CD4-positive, alpha-beta memory T cell (primary cell): ENCODE measurements around the gene AFG1L. TPM values are rescaled to one million over a fixed set of nuclear protein-coding genes. Genes with fewer than 3 reads are reported as not detected.

Experiments
- CTCF ChIA-PET: fragments of 350-600 bp; sonication (Branson Sonifier 250); formaldehyde crosslinking; loops from one replicate; lab custom pipeline; 2021; ENCODE audit warnings: inconsistent platforms; ENCODE audit not compliant: partially characterized antibody; lab: Charles Lee
- POLR2A ChIA-PET: fragments of 350-600 bp; sonication (Branson Sonifier 250); formaldehyde crosslinking; loops from one replicate; lab custom pipeline; 2021; ENCODE audit not compliant: partially characterized antibody; lab: Charles Lee
- DNase-seq, 5 donors: peaks; one replicate each; pipeline versions ENCODE4 v3.0.0 to v3.0.0-alpha.2; 2020 to 2022; ENCODE audit warnings: mixed read lengths in 1 of 5
- H3K27ac ChIP-seq: one replicate; pipeline ENCODE4 v1.7.0; 2013; ENCODE audit warnings: low read depth, low read length
- H3K27me3 ChIP-seq: 2 replicates; pipeline ENCODE4 v1.7.0; 2013; ENCODE audit warnings: mild to moderate bottlenecking, low read length, moderate library complexity; ENCODE audit not compliant: insufficient read depth
- H3K36me3 ChIP-seq: 2 replicates; pipeline ENCODE4 v1.7.0; 2013; ENCODE audit warnings: mild to moderate bottlenecking, low read length, moderate library complexity; ENCODE audit not compliant: insufficient read depth
- H3K4me1 ChIP-seq: 2 replicates; pipeline ENCODE4 v1.7.0; 2013; ENCODE audit warnings: mild to moderate bottlenecking, low read length, moderate library complexity; ENCODE audit not compliant: insufficient read depth
- H3K4me3 ChIP-seq, 2 donors: one replicate each; pipeline ENCODE4 v1.7.0; 2013; ENCODE audit warnings: low read length in 2 of 2, mild to moderate bottlenecking in 1 of 2
- H3K9me3 ChIP-seq, 2 donors: one replicate each; pipeline ENCODE4 v1.7.0; 2013; ENCODE audit warnings: low read length in 2 of 2, control low read depth in 1 of 2; ENCODE audit not compliant: control insufficient read depth in 1 of 2
- H3K27ac Mint-ChIP-seq, 7 donors: one replicate each; pipeline ENCODE4 v1.8.0; 2020 to 2021; ENCODE audit warnings: mixed read lengths in 7 of 7, mild to moderate bottlenecking in 6 of 7, inconsistent platforms in 3 of 7, moderate library complexity in 3 of 7
- H3K27me3 Mint-ChIP-seq, 2 donors: one replicate each; pipeline ENCODE4 v1.8.0; 2020 to 2021; ENCODE audit warnings: mixed read lengths in 2 of 2
- H3K36me3 Mint-ChIP-seq, 2 donors: one replicate each; pipeline ENCODE4 v1.8.0; 2020 to 2021; ENCODE audit warnings: mixed read lengths in 2 of 2, inconsistent platforms in 1 of 2, mild to moderate bottlenecking in 1 of 2
- H3K4me1 Mint-ChIP-seq, 4 donors: one replicate each; pipeline ENCODE4 v1.8.0; 2020 to 2021; ENCODE audit warnings: mixed read lengths in 4 of 4, mild to moderate bottlenecking in 1 of 4
- H3K4me3 Mint-ChIP-seq, 8 donors: one replicate each; pipeline ENCODE4 v1.8.0; 2020 to 2021; ENCODE audit warnings: mixed read lengths in 8 of 8, mild to moderate bottlenecking in 7 of 8, moderate library complexity in 6 of 8, inconsistent platforms in 3 of 8
- H3K9me3 Mint-ChIP-seq, 8 donors: one replicate each; pipeline ENCODE4 v1.8.0; 2020 to 2021; ENCODE audit warnings: mixed read lengths in 8 of 8, mild to moderate bottlenecking in 5 of 8, inconsistent platforms in 3 of 8, moderate library complexity in 1 of 8
- intact Hi-C: fragments of 100-400 bp; cut with micrococcal nuclease; formaldehyde crosslinking; loops from one replicate; pipeline ENCODE4 v1.15.1; 2023
- polyA plus RNA-seq, 2 donors: library from polyadenylated mRNA; unstranded; fragments of 300-500 nt; fragmentation: Illumina TruSeq; gene quantifications; one replicate each; pipeline ENCODE4 v1.2.3, GENCODE V29; 2021
- total RNA-seq, 2 experiments: library from RNA; stranded (reverse); gene quantifications; one replicate each; pipeline ENCODE4 v1.2.3, GENCODE V29; 2021

The AFG1L gene
- total and polyA plus RNA-seq, 4 experiments from 2014 or later, result 1.5 to 6.6 (median 4.5) TPM

DNA sequence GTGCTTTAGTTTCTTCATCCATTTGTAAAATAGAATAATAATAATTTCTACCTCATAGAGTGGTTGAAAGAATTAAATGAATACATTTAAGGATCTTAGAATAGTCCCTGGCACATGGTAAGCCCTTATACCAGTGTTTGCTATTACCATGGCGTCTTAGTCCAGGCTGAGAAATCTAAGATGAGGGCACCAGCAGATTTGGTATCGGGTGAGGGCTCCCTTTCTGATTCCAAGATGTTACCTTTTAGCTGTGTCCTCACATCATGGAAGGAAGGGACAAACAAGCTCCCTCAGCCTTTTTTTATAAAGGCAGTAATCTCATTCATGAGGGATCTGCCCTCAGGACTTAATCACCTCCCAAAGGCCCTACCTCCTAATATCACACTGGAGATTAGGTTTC is 141.9 kb downstream of the AFG1L start:
- POLR2A ChIA-PET, result no interaction called here
- no peaks in the 10 kb centered on the region for H3K27me3 Mint-ChIP-seq
- Histone ChIP-seq H3K4me3 (no peak overlapping the region), H3K36me3 (no peaks in the 10 kb centered on the region), H3K27ac (no peak overlapping the region), H3K9me3 (no peaks in the 10 kb centered on the region), H3K4me1 (peaks cover 3% of the 10 kb centered on the region), H3K27me3 (no peaks in the 10 kb centered on the region)
- peaks cover 0 to 5% (median 3%) of the 10 kb centered on the region in 4 donors for H3K4me1 Mint-ChIP-seq
- peaks cover 0 to 4% (median 0%) of the 10 kb centered on the region in 8 donors for H3K9me3 Mint-ChIP-seq
- peaks cover 0 to 12% of the 10 kb centered on the region in 2 donors for H3K36me3 Mint-ChIP-seq
- CTCF ChIA-PET, result no interaction called here
- no peak for DNase-seq
- no peak overlapping the region for H3K4me3 Mint-ChIP-seq
- intact Hi-C loops, result no loop called here
- no peak overlapping the region for H3K27ac Mint-ChIP-seq

DNA sequence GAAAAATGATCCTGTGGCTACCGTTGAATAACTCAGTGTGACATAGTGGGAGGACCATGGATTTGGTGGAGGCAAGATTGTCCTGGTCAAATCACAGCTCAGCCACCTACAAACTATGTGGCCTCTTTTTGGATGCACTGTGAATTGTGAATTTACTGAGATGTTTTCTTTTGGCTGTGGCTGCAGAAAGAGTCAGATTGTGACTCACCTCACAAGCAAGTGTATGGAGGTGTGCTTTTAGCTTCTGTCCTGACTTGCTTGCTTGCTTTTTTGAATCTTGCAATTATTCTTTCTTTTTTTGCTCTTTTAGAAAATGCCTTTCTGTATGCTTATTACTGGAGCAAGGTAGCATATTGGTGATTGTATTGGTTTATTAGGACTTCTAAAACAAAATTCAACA is 143.0 kb downstream of the AFG1L start:
- POLR2A ChIA-PET, result no interaction called here
- no peak overlapping the region for H3K4me3 ChIP-seq
- H3K9me3 ChIP-seq, result no peaks in the 10 kb centered on the region
- no peak overlapping the region for H3K27ac ChIP-seq
- Mint-ChIP-seq H3K27me3 (no peaks in the 10 kb centered on the region), H3K27ac (no peak overlapping the region), H3K36me3 (peaks cover 0 to 5% of the 10 kb centered on the region in 2 donors), H3K4me1 (peaks cover 0 to 2% (median 1%) of the 10 kb centered on the region in 4 donors), H3K9me3 (peaks cover 0 to 4% (median 0%) of the 10 kb centered on the region in 8 donors), H3K4me3 (no peak overlapping the region)
- peaks cover 1% of the 10 kb centered on the region for H3K4me1 ChIP-seq
- H3K36me3 ChIP-seq, result no peaks in the 10 kb centered on the region
- CTCF ChIA-PET, result no interaction called here
- intact Hi-C loops, result no loop called here
- no peaks in the 10 kb centered on the region for H3K27me3 ChIP-seq
- DNase-seq, result no peak

DNA sequence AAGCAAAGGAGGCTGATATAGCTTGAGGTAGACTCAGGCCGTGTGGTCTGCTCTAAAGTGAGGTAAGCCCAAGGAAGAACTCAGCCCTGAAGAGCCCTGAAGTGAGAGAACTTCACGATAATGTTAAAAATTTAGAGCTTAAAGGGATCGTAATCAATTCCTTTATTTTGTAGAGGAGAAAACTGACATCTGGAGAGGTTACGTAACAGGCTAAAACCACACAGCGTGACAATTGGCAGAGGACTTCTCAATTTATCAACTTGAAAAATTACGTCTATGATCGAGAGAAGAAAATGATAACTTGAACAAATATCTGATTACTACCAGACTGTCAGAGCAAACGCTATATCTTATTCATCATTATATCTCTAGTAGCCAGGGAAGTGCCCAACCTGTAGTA is 144.1 kb downstream of the AFG1L start:
- CTCF ChIA-PET, result no interaction called here
- intact Hi-C loops, result no loop called here
- H3K27me3 ChIP-seq, result no peaks in the 10 kb centered on the region
- Mint-ChIP-seq H3K36me3 (peaks cover 0 to 4% of the 10 kb centered on the region in 2 donors), H3K4me1 (no peaks in the 10 kb centered on the region), H3K9me3 (peaks cover 0 to 4% (median 0%) of the 10 kb centered on the region in 8 donors), H3K27me3 (no peaks in the 10 kb centered on the region), H3K4me3 (no peak overlapping the region), H3K27ac (no peak overlapping the region)
- no peak overlapping the region for H3K27ac ChIP-seq
- no peaks in the 10 kb centered on the region for H3K9me3 ChIP-seq
- no peak for DNase-seq
- H3K36me3 ChIP-seq, result no peaks in the 10 kb centered on the region
- POLR2A ChIA-PET, result no interaction called here
- no peaks in the 10 kb centered on the region for H3K4me1 ChIP-seq
- no peak overlapping the region for H3K4me3 ChIP-seq

DNA sequence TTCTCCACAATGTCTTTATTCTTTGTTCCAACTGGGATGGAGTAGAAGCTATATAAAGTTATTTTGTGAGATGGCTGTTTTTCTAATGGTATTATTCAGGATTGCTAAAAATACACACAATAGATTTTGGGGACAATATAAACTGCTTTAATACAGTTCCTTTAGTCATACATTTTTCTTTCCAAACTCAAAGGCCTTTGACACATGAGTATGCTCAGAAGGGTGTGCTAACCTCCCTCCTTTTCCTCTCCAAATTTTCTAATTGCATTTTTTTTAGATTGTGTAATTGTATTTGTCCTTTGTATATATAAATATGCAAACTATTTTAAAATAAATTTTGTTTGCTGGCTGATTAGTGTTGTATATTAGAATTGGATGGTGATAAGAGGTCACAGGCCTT is 146.3 kb downstream of the AFG1L start:
- Histone ChIP-seq H3K36me3 (no peaks in the 10 kb centered on the region), H3K9me3 (no peaks in the 10 kb centered on the region), H3K27ac (no peak overlapping the region), H3K4me3 (no peak overlapping the region), H3K4me1 (peaks cover 5% of the 10 kb centered on the region), H3K27me3 (no peaks in the 10 kb centered on the region)
- H3K9me3 Mint-ChIP-seq, result no peaks in the 10 kb centered on the region
- POLR2A ChIA-PET, result no interaction called here
- CTCF ChIA-PET, result no interaction called here
- H3K27me3 Mint-ChIP-seq, result no peaks in the 10 kb centered on the region
- intact Hi-C loops, result no loop called here
- no peak for DNase-seq
- H3K4me1 Mint-ChIP-seq, result peaks cover 10 to 15% (median 12%) of the 10 kb centered on the region in 4 donors
- no peak overlapping the region for H3K4me3 Mint-ChIP-seq
- H3K27ac Mint-ChIP-seq, result no peak overlapping the region
- H3K36me3 Mint-ChIP-seq, result peaks cover 0 to 3% of the 10 kb centered on the region in 2 donors

DNA sequence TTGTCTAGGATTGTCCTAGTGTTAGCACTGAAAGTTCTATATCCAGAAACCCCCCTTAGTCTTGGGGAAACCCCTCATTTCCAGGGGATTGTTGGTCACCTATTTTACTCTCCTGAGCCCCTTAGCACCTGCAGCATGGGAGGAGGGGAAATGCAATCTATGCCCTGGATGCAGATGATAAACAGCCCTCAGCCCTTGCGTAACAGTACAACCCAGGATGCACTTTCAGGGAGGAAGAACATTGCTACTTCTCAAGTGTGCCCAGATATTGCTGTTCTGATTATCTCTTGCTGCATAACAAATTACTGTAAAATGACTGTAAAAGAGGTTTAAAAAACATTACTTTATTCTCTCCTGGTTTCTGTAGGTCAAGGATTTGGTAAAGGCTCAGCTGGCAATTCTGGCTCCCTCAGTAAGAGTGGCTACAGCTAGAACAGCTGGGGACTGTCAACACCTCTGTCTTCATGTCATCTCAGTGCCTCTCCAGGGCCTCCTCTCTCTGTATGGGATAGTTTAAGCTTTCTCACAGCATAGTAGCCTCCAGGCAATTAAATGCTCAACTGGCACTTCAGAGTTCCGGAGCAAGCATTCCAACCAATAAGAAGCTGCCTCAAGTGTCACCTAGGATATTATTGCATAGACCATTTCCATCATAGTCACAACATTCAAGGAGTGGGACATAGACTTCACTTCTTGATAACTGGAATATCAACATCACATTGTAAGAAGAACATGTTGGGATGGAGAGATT is 148.1 kb downstream of the AFG1L start:
- Histone ChIP-seq H3K9me3 (no peaks in the 10 kb centered on the region), H3K27me3 (no peaks in the 10 kb centered on the region), H3K27ac (no peak overlapping the region), H3K4me1 (peaks cover 5% of the 10 kb centered on the region), H3K4me3 (no peak overlapping the region), H3K36me3 (no peaks in the 10 kb centered on the region)
- no peak for DNase-seq
- intact Hi-C loops, result no loop called here
- Mint-ChIP-seq H3K4me3 (no peak overlapping the region), H3K27ac (no peak overlapping the region), H3K9me3 (no peaks in the 10 kb centered on the region), H3K27me3 (no peaks in the 10 kb centered on the region), H3K36me3 (peaks cover 0 to 3% of the 10 kb centered on the region in 2 donors), H3K4me1 (peaks cover 10 to 16% (median 13%) of the 10 kb centered on the region in 4 donors)
- POLR2A ChIA-PET, result no interaction called here
- CTCF ChIA-PET, result no interaction called here

DNA sequence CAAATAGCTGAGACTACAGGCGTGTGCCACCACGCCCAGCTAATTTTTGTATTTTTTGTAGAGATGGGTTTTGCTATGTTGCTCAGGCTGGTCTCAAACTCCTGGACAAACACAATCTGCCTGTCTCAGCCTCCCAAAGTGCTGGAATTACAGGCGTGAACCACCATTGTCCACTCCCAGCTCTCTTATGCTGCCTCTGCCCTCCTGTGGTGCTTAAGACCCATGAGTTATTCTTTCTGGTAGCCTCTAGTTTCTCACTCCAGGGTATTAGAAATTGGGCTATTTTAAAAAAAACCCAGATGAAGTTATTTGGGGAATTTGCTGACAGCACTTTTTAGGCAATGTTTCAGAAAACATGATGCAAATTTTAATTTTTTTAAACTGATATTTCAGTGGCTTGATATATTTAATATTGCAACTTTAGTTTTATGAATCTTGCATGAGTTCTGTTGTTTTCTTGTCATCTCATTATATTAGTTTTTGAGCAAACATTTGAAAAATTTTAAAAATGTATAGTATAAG is 151.8 kb downstream of the AFG1L start:
- H3K27ac ChIP-seq, result no peak overlapping the region
- H3K4me1 ChIP-seq, result peaks cover 5% of the 10 kb centered on the region
- Mint-ChIP-seq H3K36me3 (peaks cover 0 to 3% of the 10 kb centered on the region in 2 donors), H3K27ac (no peak overlapping the region), H3K4me3 (no peak overlapping the region), H3K27me3 (no peaks in the 10 kb centered on the region), H3K9me3 (no peaks in the 10 kb centered on the region), H3K4me1 (peaks cover 10 to 16% (median 13%) of the 10 kb centered on the region in 4 donors)
- no peak overlapping the region for H3K4me3 ChIP-seq
- ChIA-PET POLR2A (no interaction called here), CTCF (no interaction called here)
- no peaks in the 10 kb centered on the region for H3K27me3 ChIP-seq
- H3K36me3 ChIP-seq, result no peaks in the 10 kb centered on the region
- DNase-seq, result no peak
- intact Hi-C loops, result no loop called here
- no peaks in the 10 kb centered on the region for H3K9me3 ChIP-seq

DNA sequence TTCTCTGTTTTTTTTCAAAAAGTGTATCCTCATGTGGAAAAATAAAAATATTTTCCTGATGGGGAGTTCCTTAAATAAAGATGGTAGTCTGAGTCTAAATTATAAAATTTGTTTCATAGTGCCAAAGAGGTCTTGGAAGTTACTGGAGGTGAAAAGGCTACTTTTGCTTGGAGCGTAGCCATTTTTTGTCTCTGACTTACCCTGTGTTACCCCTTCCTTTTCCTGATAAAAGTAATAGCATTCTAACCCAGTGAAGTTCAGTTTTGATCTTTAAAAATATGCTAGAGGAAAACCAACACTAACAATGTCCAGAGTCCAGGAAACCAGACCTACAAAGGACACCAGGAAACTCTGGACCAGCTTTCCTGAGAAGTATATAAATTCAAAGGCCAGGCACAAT is 153.6 kb downstream of the AFG1L start:
- DNase-seq, result no peak
- intact Hi-C loops, result no loop called here
- Mint-ChIP-seq H3K4me3 (no peak overlapping the region), H3K4me1 (peaks cover 10 to 16% (median 13%) of the 10 kb centered on the region in 4 donors), H3K27me3 (no peaks in the 10 kb centered on the region), H3K36me3 (peaks cover 0 to 4% of the 10 kb centered on the region in 2 donors), H3K27ac (no peak overlapping the region), H3K9me3 (no peaks in the 10 kb centered on the region)
- Histone ChIP-seq H3K27ac (no peak overlapping the region), H3K4me3 (no peak overlapping the region), H3K9me3 (no peaks in the 10 kb centered on the region), H3K36me3 (no peaks in the 10 kb centered on the region), H3K27me3 (no peaks in the 10 kb centered on the region), H3K4me1 (peaks cover 5% of the 10 kb centered on the region)
- POLR2A ChIA-PET, result no interaction called here
- CTCF ChIA-PET, result no interaction called here
